ENCODE data around the gene BEND5. TPM values are rescaled to one million over a fixed set of nuclear protein-coding genes. Genes with fewer than 3 reads are reported as not detected.

BEND5 gene
- total RNA-seq, 4 donors from 2014 or later: 2.8 to 4.6 (median 3.9) TPM

DNA sequence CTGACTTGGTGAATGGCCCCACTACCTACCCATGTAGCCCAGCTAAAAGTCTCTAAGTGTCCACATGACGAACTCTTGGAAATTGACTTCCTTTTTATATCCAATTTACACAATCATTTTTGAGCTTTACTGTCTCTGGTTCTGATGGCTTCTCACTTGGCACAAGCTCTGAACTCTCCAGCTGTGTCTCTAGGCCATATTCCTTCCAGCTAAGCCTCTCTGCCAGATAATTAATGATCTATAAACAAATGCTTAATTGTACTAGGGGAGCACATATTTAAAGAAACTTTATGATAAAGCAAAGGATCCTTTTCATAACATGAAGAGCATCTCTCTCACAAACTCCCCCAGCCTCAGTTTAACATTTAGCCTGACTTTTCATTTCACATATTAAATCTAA is 16.3 kb upstream of the BEND5 start:
- H3K4me3 ChIP-seq: no peak overlapping the region
- DNase-seq (ENCODE audit: extremely low spot score): no peak
- TF ChIP-seq POLR2A (IDR thresholded peaks at IDR 0.05; ENCODE audit: low read depth): no peak
- TF ChIP-seq EP300 (IDR thresholded peaks at IDR 0.05): no peak
- no peak for TF ChIP-seq POLR2AphosphoS5 (IDR thresholded peaks at IDR 0.05)
- TF ChIP-seq, protein P1, sequence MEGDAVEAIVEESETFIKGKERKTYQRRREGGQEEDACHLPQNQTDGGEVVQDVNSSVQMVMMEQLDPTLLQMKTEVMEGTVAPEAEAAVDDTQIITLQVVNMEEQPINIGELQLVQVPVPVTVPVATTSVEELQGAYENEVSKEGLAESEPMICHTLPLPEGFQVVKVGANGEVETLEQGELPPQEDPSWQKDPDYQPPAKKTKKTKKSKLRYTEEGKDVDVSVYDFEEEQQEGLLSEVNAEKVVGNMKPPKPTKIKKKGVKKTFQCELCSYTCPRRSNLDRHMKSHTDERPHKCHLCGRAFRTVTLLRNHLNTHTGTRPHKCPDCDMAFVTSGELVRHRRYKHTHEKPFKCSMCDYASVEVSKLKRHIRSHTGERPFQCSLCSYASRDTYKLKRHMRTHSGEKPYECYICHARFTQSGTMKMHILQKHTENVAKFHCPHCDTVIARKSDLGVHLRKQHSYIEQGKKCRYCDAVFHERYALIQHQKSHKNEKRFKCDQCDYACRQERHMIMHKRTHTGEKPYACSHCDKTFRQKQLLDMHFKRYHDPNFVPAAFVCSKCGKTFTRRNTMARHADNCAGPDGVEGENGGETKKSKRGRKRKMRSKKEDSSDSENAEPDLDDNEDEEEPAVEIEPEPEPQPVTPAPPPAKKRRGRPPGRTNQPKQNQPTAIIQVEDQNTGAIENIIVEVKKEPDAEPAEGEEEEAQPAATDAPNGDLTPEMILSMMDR (IDR thresholded peaks at IDR 0.05): no peak
- no peaks in the 10 kb centered on the region for H3K27me3 ChIP-seq
- H3K27ac ChIP-seq (replicated peaks in 1 of 4): no peak overlapping the region
- H3K36me3 ChIP-seq: no peaks in the 10 kb centered on the region
- intact Hi-C loops (cut with DNase I): no loop called here
- H3K9me3 ChIP-seq: no peaks in the 10 kb centered on the region
- H3K4me1 ChIP-seq: peaks cover 0 to 11% (median 10%) of the 10 kb centered on the region in 4 donors
- 50% methylated on average over 1 of the region's 1 CpG for WGBS

DNA sequence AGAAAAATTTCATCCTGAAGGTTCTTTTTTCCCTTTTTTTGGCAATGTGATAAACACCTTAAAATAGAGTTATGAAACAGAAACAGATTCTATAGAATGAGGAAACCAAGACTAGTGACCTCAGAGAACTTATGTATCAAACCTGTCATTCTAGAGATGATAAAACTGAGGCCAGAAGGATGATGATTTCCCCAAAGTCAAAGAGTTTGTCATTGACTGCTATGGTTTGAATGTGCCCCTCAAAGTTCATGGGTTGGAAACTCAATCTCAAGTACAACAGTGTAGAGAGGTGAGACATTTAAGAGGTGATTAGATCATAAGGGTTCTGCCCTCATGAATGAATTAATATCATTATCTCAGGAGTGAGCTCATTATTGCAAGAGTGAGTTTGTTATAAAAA is 13.7 kb upstream of the BEND5 start:
- no peak overlapping the region for H3K4me3 ChIP-seq
- TF ChIP-seq EP300 (IDR thresholded peaks at IDR 0.05) (no peak), POLR2AphosphoS5 (IDR thresholded peaks at IDR 0.05) (no peak), POLR2A (IDR thresholded peaks at IDR 0.05; ENCODE audit: low read depth) (no peak)
- TF ChIP-seq, protein P1 (IDR thresholded peaks at IDR 0.05): no peak
- H3K9me3 ChIP-seq: no peaks in the 10 kb centered on the region
- H3K27ac ChIP-seq (replicated peaks in 1 of 4): peak overlapping the region in 2 of 4 donors; percentile 2 to 45
- no peak for DNase-seq (ENCODE audit: extremely low spot score)
- intact Hi-C loops (cut with DNase I): no loop called here
- H3K36me3 ChIP-seq: no peaks in the 10 kb centered on the region
- H3K27me3 ChIP-seq: no peaks in the 10 kb centered on the region
- H3K4me1 ChIP-seq: peaks cover 0 to 11% (median 10%) of the 10 kb centered on the region in 4 donors

DNA sequence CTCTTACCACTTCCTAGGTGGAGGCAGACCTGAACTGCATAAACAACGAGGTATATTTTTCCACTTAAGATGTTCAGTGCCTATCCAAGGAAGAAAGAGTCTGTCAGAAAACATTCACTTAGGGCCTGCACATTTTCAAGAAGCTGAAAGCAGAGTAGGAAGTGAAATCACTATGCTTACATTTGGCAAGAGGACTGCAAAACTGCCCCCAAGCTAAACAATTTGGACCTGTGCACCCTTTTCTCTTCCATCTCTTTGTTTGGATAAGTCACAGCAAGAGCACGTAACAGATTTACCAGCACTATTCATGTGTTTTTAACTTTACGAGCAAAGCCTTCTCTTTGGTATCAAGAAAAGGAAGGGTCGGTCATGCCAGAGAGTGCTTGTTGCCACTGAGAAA is 13.2 kb upstream of the BEND5 start:
- TF ChIP-seq EP300 (IDR thresholded peaks at IDR 0.05) (no peak), POLR2AphosphoS5 (IDR thresholded peaks at IDR 0.05) (no peak), POLR2A (IDR thresholded peaks at IDR 0.05; ENCODE audit: low read depth) (no peak)
- TF ChIP-seq, protein P1 (IDR thresholded peaks at IDR 0.05): no peak
- no peak for DNase-seq (ENCODE audit: extremely low spot score)
- peak overlapping the region in 2 of 4 donors; percentile 2 to 45 for H3K27ac ChIP-seq (replicated peaks in 1 of 4)
- no peaks in the 10 kb centered on the region for H3K9me3 ChIP-seq
- intact Hi-C loops (cut with DNase I): no loop called here
- H3K4me3 ChIP-seq: no peak overlapping the region
- no peaks in the 10 kb centered on the region for H3K36me3 ChIP-seq
- no peaks in the 10 kb centered on the region for H3K27me3 ChIP-seq
- 39% methylated on average over 4 of the region's 4 CpGs for WGBS
- peaks cover 0 to 11% (median 10%) of the 10 kb centered on the region in 4 donors for H3K4me1 ChIP-seq

DNA sequence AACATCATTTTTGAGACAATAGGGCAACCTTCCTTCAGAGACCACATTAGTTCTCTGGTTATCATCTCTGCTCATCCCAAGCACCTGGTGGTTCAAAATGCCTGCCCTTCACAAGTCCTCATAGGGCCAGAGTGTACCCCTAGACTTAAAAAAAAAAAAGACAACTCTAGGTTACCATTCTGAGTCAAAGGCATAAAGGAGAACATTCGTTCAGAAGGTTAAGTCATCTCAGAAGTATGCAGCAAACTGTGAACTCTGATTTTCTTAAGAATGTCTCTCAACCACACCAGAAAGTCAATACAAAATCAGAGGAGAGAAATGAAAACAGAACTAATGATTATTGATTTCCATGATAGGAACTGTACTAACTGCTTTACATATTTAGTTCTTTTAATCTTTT is 9.2 kb upstream of the BEND5 start:
- WGBS: 77% methylated on average over 1 of the region's 1 CpG
- Histone ChIP-seq H3K4me3 (no peak overlapping the region), H3K27ac (replicated peaks in 1 of 4) (no peak overlapping the region), H3K36me3 (no peaks in the 10 kb centered on the region), H3K4me1 (peaks cover 0 to 11% (median 9%) of the 10 kb centered on the region in 4 donors), H3K27me3 (no peaks in the 10 kb centered on the region), H3K9me3 (no peaks in the 10 kb centered on the region)
- TF ChIP-seq, protein P1 (IDR thresholded peaks at IDR 0.05): no peak
- no peak for TF ChIP-seq EP300 (IDR thresholded peaks at IDR 0.05)
- no peak for TF ChIP-seq POLR2AphosphoS5 (IDR thresholded peaks at IDR 0.05)
- TF ChIP-seq POLR2A (IDR thresholded peaks at IDR 0.05; ENCODE audit: low read depth): no peak
- no peak for DNase-seq (ENCODE audit: extremely low spot score)
- intact Hi-C loops (cut with DNase I): no loop called here

DNA sequence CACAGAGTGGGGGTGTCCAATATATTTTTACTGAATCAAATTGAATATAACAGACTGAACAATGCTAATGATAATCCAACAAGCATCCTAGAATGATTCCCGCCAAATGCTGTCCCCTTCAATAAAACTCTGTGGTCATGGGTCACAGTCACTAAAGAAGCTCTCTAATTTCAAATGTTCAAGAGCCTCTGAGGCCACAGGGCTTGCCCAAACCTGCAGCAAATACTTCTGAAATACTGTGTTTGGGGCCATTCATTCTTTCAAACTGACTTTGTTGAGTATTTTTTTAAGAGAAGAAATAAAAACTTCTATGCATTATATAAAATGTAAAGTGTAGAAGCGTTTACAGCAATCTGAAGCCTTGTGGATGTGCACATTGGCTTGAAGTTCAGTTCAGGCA is 7.6 kb upstream of the BEND5 start:
- no peaks in the 10 kb centered on the region for H3K9me3 ChIP-seq
- DNase-seq (ENCODE audit: extremely low spot score): no peak
- no peaks in the 10 kb centered on the region for H3K27me3 ChIP-seq
- no peak overlapping the region for H3K4me3 ChIP-seq
- H3K36me3 ChIP-seq: no peaks in the 10 kb centered on the region
- 93% methylated on average over 2 of the region's 2 CpGs for WGBS
- TF ChIP-seq, protein P1 (IDR thresholded peaks at IDR 0.05): no peak
- TF ChIP-seq POLR2A (IDR thresholded peaks at IDR 0.05; ENCODE audit: low read depth) (no peak), POLR2AphosphoS5 (IDR thresholded peaks at IDR 0.05) (no peak), EP300 (IDR thresholded peaks at IDR 0.05) (no peak)
- intact Hi-C loops (cut with DNase I): no loop called here
- no peak overlapping the region for H3K27ac ChIP-seq (replicated peaks in 1 of 4)
- peaks cover 0 to under 1% (median 0%) of the 10 kb centered on the region in 4 donors for H3K4me1 ChIP-seq

All from esophagus muscularis mucosa (tissue), 4 donors.